ENCODE measurements around the gene XRCC5.
"Not testable (repeated sequence)": the region's sequence is repeated elsewhere in the genome, so short reads cannot be mapped to it uniquely, and the experiment has no call there.

Gene XRCC5

DNA sequence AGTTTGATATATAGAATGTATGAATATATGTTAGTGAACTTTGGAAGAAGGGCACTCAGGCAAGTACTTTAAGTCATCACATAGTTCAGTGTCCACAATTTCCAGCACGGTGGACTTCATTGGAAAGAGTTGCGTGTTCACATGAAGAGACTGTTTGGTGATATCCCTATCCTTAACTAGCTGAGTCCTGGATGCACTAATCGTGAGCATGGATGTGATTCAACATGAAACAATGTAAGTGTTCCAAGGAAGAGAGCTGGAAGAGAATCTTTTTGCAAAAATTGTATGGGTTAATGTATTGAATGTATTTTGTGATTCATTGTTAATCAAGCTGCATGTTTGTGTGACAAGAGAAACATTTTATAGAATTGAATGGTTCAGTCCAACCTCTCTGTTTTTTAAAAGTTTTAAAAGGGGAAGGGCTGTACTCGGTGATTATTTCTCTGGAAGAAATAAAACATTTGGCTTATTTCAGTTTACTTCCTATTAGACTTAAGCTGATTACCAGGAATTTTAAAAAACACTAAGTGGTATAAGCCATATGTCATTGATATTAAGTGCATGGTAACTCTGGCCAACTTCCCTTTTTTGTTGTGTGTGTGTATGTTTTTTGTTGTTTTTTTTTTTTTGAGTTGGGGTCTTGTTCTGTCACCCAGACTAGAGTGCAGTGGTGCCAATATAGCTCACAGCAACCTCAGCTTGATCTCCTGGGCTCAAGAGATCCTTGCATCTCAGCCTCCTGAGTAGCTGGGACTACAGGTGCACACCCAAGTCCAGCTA lies 8.6 kb downstream of the XRCC5 start:
- DNase-seq (ENCODE audit: low read depth, low spot score) = no peak

GRCh38 chr2:216118474-216118873 lies 9.3 kb downstream of the XRCC5 start:
- no peak for DNase-seq (ENCODE audit: low read depth, low spot score)

DNA sequence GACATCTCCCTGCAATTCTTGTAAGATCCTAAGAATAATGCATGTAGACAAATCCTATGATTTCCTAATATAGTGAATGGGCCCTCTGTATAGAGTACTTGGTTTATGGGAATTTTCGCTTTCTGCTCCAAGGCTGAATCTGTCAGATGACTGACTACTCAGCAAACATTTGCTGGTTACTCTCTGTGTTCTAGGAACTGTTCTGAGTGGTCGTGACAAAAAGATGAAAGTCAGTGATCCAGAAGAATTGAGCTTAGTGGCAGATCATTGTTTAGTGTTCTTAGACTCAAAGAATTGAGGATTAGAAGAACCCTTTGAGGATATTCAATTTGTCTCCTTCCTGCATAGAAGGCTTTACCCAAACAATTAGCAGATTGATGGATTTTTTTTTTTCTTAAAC lies 10.0 kb downstream of the XRCC5 start:
- no peak for DNase-seq (ENCODE audit: low read depth, low spot score)

DNA sequence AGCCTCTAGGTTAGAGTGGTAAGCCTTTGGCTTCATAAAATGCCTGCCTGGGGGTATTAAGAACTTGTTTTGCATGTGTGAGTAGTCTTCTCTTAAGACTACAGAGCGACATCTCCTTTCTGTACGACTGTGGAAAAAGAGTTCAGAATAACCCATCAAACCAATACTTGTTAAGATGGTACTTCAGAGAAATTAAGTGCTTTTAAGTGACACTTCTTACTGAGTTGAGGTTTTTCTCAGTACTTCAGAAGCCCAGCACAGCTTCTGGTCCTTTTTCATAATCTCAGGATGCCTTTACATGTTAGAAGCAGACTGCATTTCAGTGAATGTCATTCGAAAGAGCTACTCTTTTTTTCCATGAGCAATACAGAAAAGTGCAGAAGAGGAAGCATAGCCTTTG lies 10.8 kb downstream of the XRCC5 start:
- DNase-seq (ENCODE audit: low read depth, low spot score) = no peak

DNA sequence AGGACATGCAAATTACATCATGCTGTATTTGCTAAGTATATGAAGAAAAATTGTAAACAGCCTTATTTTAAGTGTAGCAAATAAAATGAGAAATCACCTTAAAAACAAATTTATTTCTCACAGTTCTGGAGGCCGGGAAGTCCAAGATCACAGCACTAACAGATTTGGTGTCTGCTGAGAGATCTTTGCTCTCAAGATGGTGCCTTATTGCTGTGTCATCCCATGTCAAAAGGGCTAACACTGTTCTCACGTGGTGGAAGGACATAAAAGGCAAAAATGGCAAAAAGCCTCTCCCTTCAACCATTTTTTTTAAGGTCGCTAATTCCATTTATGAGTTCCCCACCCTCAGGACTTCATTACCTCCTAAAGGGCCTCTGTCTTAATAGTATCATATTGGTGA lies 12.1 kb downstream of the XRCC5 start:
- DNase-seq (ENCODE audit: low read depth, low spot score) = no peak

DNA sequence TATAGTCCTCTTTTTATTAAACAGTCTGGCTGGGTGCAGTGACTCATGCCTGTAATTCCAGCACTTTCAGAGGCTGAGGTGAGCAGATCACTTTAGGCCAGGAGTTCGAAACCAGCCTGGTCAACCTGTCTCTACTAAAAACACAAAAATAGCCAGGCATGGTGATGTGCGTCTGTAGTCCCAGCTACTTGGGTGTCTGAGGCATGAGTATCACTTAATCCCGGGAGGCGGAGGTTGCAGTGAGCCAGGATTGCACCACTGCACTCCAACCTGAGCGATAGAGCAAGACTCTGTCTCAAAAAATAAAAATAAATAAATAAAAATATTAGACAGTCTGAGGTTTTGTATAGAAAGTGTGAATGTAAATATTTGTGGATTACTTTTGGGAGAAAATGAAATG lies 17.8 kb downstream of the XRCC5 start:
- no peak for DNase-seq (ENCODE audit: low read depth, low spot score)

- DNase-seq (ENCODE audit: low read depth, low spot score) = no peak
Observed at GRCh38 chr2:216130346-216130971, 21.3 kb downstream of the XRCC5 start.

- DNase-seq (ENCODE audit: low read depth, low spot score) = no peak
Observed at GRCh38 chr2:216131175-216131926, 22.2 kb downstream of the XRCC5 start.

GRCh38 chr2:216132585-216132984 lies 23.4 kb downstream of the XRCC5 start:
- no peak for DNase-seq (ENCODE audit: low read depth, low spot score)

DNA sequence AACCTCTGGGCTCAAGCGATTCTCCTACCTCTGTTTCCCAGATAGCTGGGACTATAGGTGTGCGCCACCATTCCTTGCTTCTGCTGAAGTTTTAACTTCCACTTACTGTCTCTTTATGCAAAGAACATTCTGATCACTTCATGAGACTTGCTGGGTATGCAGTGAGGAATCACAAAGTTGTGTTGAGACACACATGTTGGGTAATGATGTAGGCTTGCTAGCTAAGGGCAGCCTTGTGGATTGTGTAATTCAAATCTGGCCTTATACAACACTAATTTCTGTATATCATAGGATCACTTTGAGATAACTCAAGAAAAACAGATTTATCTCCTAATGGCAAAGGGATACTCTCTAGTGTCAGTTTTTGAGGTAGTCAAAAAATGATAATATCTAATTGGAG lies 24.2 kb downstream of the XRCC5 start:
- no peak for DNase-seq (ENCODE audit: low read depth, low spot score)

GRCh38 chr2:216134958-216135541 lies 25.9 kb downstream of the XRCC5 start:
- no peak for DNase-seq (ENCODE audit: low read depth, low spot score)

DNA sequence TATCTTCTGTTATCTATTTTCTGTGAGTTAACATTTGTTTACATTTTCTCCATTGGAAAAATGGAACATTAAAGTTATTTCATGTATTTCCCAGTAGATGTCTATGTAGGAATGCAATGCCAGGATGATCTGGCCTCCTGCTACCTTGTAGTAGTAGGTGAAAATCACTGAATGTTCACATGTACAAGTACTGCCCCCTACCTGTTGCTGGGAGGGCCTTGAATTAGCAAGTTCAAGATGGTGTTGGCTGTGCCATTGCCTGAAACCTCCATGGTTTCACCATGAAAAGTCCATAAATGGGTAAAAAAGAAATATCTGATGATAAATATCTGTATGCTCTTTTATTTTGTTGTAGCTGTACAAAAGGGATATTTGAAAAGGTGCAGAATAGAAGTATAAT lies 30.7 kb downstream of the XRCC5 start:
- DNase-seq (ENCODE audit: low read depth, low spot score) = no peak

DNA sequence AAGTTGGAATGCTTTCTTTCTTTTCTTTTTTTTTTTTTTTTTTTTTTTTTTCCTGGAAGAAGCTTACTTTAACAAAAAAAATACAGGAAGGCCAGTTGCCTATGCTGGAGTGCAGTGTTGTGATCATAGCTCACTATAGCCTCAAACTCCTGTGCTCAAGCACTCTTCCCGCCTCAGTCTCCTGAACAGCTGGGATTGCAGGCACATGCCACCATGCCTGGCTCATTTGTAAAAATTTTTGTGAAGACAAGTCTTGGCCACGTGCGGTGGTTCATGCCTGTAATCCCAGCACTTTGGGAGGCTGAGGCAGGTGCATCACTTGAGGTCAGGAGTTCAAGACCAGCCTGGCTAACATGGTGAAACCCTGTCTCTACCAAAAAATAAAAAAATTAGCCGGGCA lies 32.4 kb downstream of the XRCC5 start:
- DNase-seq (ENCODE audit: low read depth, low spot score) = not testable (repeated sequence)

- no peak for DNase-seq (ENCODE audit: low read depth, low spot score)
Observed at GRCh38 chr2:216142540-216142939, 33.4 kb downstream of the XRCC5 start.

GRCh38 chr2:216144372-216144771 lies 35.2 kb downstream of the XRCC5 start:
- no peak for DNase-seq (ENCODE audit: low read depth, low spot score)

DNA sequence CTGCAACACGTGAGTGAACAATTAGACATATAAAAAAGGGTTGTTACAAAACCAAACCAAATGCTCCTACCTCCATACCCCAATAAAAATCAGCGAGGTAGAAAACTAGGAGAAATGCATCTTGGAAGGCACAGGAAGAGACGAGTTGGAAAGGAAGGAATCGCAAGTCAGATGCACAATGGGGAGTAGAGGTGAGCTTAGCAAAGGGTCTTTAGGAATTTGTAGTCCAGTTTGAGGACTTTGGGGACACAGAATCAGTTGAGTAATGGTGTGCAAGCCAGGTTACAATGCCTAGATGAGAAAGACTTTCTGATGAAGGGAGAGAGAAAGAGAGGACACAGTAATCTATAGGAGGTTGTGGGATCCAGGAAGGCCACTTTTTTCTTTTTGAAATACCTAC lies 35.7 kb downstream of the XRCC5 start:
- DNase-seq (ENCODE audit: low read depth, low spot score) = no peak

GRCh38 chr2:216146573-216146972 lies 37.4 kb downstream of the XRCC5 start:
- DNase-seq (ENCODE audit: low read depth, low spot score) = no peak

DNA sequence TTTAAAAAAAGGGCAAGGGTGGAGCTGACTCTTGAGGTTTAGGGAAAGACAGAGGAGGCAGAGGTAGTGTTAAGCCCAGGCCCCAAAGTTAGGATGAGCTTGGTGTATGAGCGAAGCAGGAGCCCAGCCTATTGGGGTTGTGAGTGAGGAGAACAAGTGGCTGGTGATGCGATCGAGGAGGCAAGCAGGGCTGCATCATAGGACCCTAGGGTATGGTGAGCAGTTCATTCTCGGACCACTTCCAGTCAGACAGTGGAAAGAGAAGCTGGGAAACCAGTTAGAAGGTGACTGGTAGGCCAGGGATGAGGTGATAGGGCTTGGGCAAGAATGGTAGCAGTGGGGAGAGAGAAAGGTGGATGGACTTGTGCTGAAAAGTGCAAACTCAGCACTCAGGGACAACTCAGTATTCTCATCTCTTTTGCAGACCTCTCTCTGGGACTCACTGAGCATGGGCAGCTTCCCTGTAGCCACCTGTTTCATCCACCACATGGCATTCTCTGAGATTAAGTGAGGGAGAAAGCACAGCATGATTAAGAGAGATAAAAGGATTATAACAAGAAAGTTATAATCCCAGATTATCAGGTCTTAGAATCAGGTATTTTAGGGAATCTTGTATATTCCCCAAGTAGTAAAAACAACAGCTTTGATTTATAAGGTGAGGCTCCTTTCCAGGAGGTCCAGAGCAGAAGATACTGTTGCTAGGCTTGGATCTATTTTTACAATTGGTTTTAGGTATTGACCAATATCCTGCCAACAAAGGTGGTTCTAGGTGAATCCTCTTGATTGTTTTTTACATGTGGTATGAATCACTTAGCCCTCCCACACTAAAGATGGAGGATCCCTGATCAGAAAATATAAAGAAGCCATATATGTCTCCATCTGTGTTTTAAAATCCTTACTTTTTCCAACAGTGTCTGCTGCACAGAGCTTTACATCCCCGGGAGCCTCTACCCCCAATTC lies 38.3 kb downstream of the XRCC5 start:
- no peak for DNase-seq (ENCODE audit: low read depth, low spot score)

- DNase-seq (ENCODE audit: low read depth, low spot score) = no peak
Observed at GRCh38 chr2:216148983-216149382, 39.8 kb downstream of the XRCC5 start.

DNA sequence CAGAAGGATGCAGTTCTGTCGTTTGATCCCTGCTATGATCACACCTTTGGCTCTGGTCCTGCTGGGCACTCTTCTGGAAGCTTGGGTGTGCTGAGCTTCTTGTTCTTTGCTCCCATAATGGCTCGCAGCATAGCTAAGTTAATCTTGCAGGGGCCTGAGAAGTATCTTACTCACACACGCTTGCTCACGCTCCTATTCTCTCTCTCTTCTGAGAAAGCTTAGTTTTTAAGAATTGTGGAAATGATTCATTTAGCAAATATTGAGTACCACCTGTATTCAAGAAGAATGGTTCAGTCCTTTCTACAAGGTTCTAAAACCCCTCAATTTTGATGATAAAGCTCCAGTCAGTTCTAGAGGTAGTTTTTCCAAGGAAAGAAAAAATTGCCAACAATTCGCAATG lies 40.6 kb downstream of the XRCC5 start:
- DNase-seq (ENCODE audit: low read depth, low spot score) = no peak

- no peak for DNase-seq (ENCODE audit: low read depth, low spot score)
Observed at GRCh38 chr2:216151313-216152025, 42.3 kb downstream of the XRCC5 start.

All from brain pericyte (primary cell).